Measurements from ENCODE around the gene CORO1A. TPM values are rescaled to one million over a fixed set of nuclear protein-coding genes. Genes with fewer than 3 reads are reported as not detected.
"Not testable (repeated sequence)": the region's sequence is repeated elsewhere in the genome, so short reads cannot be mapped to it uniquely, and the experiment has no call there.

Gene CORO1A
- total RNA-seq, 1 experiment from 2014 or later, result 10.3 TPM

- H3K9me3 ChIP-seq (ENCODE audit: low read length); H3K4me2 ChIP-seq (ENCODE audit: low read length); H2AFZ ChIP-seq (ENCODE audit: low read length); H3K4me1 ChIP-seq (ENCODE audit: insufficient read depth, low read length); H3K4me3 ChIP-seq (ENCODE audit: low read length); H3K79me2 ChIP-seq (ENCODE audit: low read length); H3K27me3 ChIP-seq (ENCODE audit: low read length); H3K9me2 ChIP-seq (replicated peaks; ENCODE audit: low read length); H3K36me3 ChIP-seq (ENCODE audit: low read depth, low read length); DNase-seq; H3K27ac ChIP-seq (ENCODE audit: low read length); POLR2A ChIA-PET (ENCODE audit: unreplicated experiment); H3K9ac ChIP-seq (ENCODE audit: low read length); H3F3A ChIP-seq (ENCODE audit: low read length, unreplicated experiment); CTCF ChIA-PET; H4K20me1 ChIP-seq (ENCODE audit: low read length); intact Hi-C loops (cut with micrococcal nuclease): not testable (repeated sequence)
- ATAC-seq, result peak; percentile 27
- TSS peak; percentile 75 for BruUV-seq (replicated peaks)
Observed at GRCh38 chr16:30193098-30193497, 9.7 kb downstream of the CORO1A start.

- H3K27ac ChIP-seq (ENCODE audit: low read length); H3K4me3 ChIP-seq (ENCODE audit: low read length); POLR2A ChIA-PET (ENCODE audit: unreplicated experiment); H3K4me1 ChIP-seq (ENCODE audit: insufficient read depth, low read length); H3K9me2 ChIP-seq (replicated peaks; ENCODE audit: low read length); H3K4me2 ChIP-seq (ENCODE audit: low read length); BruUV-seq (replicated peaks); intact Hi-C loops (cut with micrococcal nuclease); H3K9ac ChIP-seq (ENCODE audit: low read length); H3K9me3 ChIP-seq (ENCODE audit: low read length); H3K36me3 ChIP-seq (ENCODE audit: low read depth, low read length); H3F3A ChIP-seq (ENCODE audit: low read length, unreplicated experiment); H3K79me2 ChIP-seq (ENCODE audit: low read length); DNase-seq; H2AFZ ChIP-seq (ENCODE audit: low read length); H4K20me1 ChIP-seq (ENCODE audit: low read length); CTCF ChIA-PET; H3K27me3 ChIP-seq (ENCODE audit: low read length): not testable (repeated sequence)
- ATAC-seq, result peak; percentile 92
Observed at GRCh38 chr16:30193615-30194014, 10.2 kb downstream of the CORO1A start, which contains the start of the genes BOLA2B and SLX1A. Gene BOLA2B (minus strand): TSS chr16:30193666. CDS start chr16:30193595, 71 bp downstream. Gene SLX1A (plus strand): TSS chr16:30193875. CDS start chr16:30194085, 210 bp downstream.

- H3F3A ChIP-seq (ENCODE audit: low read length, unreplicated experiment); H3K4me2 ChIP-seq (ENCODE audit: low read length); H3K9me3 ChIP-seq (ENCODE audit: low read length); H3K27ac ChIP-seq (ENCODE audit: low read length); DNase-seq; H3K36me3 ChIP-seq (ENCODE audit: low read depth, low read length); H2AFZ ChIP-seq (ENCODE audit: low read length); H3K4me1 ChIP-seq (ENCODE audit: insufficient read depth, low read length); H3K9ac ChIP-seq (ENCODE audit: low read length); H3K27me3 ChIP-seq (ENCODE audit: low read length); H3K79me2 ChIP-seq (ENCODE audit: low read length); H4K20me1 ChIP-seq (ENCODE audit: low read length); intact Hi-C loops (cut with micrococcal nuclease); H3K9me2 ChIP-seq (replicated peaks; ENCODE audit: low read length); CTCF ChIA-PET; H3K4me3 ChIP-seq (ENCODE audit: low read length); POLR2A ChIA-PET (ENCODE audit: unreplicated experiment): not testable (repeated sequence)
- peak; percentile 76 for ATAC-seq
- BruUV-seq (replicated peaks), result TSS peak; percentile 97
Observed at GRCh38 chr16:30194172-30194925, 10.9 kb downstream of the CORO1A start.

- BruUV-seq (replicated peaks); DNase-seq; H3K4me3 ChIP-seq (ENCODE audit: low read length); H3K9me3 ChIP-seq (ENCODE audit: low read length); intact Hi-C loops (cut with micrococcal nuclease); H3K27ac ChIP-seq (ENCODE audit: low read length); H3K27me3 ChIP-seq (ENCODE audit: low read length); H3K9me2 ChIP-seq (replicated peaks; ENCODE audit: low read length); H2AFZ ChIP-seq (ENCODE audit: low read length); H3K9ac ChIP-seq (ENCODE audit: low read length); POLR2A ChIA-PET (ENCODE audit: unreplicated experiment); H3K4me2 ChIP-seq (ENCODE audit: low read length); ATAC-seq; H3K79me2 ChIP-seq (ENCODE audit: low read length); H3F3A ChIP-seq (ENCODE audit: low read length, unreplicated experiment); H3K4me1 ChIP-seq (ENCODE audit: insufficient read depth, low read length); H4K20me1 ChIP-seq (ENCODE audit: low read length); H3K36me3 ChIP-seq (ENCODE audit: low read depth, low read length); CTCF ChIA-PET: not testable (repeated sequence)
Observed at GRCh38 chr16:30197001-30197400, 13.6 kb downstream of the CORO1A start.

GRCh38 chr16:30199049-30199448 lies 15.6 kb downstream of the CORO1A start, which contains the start of gene SULT1A3:
Gene SULT1A3 (plus strand): TSS chr16:30199255. CDS start chr16:30200729, 1,474 bp downstream.
- BruUV-seq (replicated peaks); H3K4me1 ChIP-seq (ENCODE audit: insufficient read depth, low read length); H3F3A ChIP-seq (ENCODE audit: low read length, unreplicated experiment); H3K79me2 ChIP-seq (ENCODE audit: low read length); CTCF ChIA-PET; H3K27ac ChIP-seq (ENCODE audit: low read length); H3K36me3 ChIP-seq (ENCODE audit: low read depth, low read length); H4K20me1 ChIP-seq (ENCODE audit: low read length); H3K4me3 ChIP-seq (ENCODE audit: low read length); H3K9me3 ChIP-seq (ENCODE audit: low read length); POLR2A ChIA-PET (ENCODE audit: unreplicated experiment); H3K9ac ChIP-seq (ENCODE audit: low read length); H3K9me2 ChIP-seq (replicated peaks; ENCODE audit: low read length); H3K4me2 ChIP-seq (ENCODE audit: low read length); DNase-seq; H2AFZ ChIP-seq (ENCODE audit: low read length); intact Hi-C loops (cut with micrococcal nuclease); H3K27me3 ChIP-seq (ENCODE audit: low read length): not testable (repeated sequence)
- ATAC-seq, result peak; percentile 48

- H4K20me1 ChIP-seq (ENCODE audit: low read length); H3K4me2 ChIP-seq (ENCODE audit: low read length); H3F3A ChIP-seq (ENCODE audit: low read length, unreplicated experiment); H3K36me3 ChIP-seq (ENCODE audit: low read depth, low read length); H3K4me1 ChIP-seq (ENCODE audit: insufficient read depth, low read length); H3K27me3 ChIP-seq (ENCODE audit: low read length); H3K9me2 ChIP-seq (replicated peaks; ENCODE audit: low read length); intact Hi-C loops (cut with micrococcal nuclease); H3K9me3 ChIP-seq (ENCODE audit: low read length); H3K27ac ChIP-seq (ENCODE audit: low read length); BruUV-seq (replicated peaks); CTCF ChIA-PET; H3K4me3 ChIP-seq (ENCODE audit: low read length); DNase-seq; H3K9ac ChIP-seq (ENCODE audit: low read length); POLR2A ChIA-PET (ENCODE audit: unreplicated experiment); H2AFZ ChIP-seq (ENCODE audit: low read length); H3K79me2 ChIP-seq (ENCODE audit: low read length): not testable (repeated sequence)
- peak; percentile 71 for ATAC-seq
Observed at GRCh38 chr16:30199608-30200343, 16.4 kb downstream of the CORO1A start.

Data from PC-3 (cell line).